WTC11 (cell line): Measurements from ENCODE around the gene DOCK1.

ENCODE experiments used
- ATF1 ChIP-seq: sonication (generic); formaldehyde crosslinking; IDR thresholded peaks from 2 replicates; pipeline ENCODE4 v1.8.1; 2023; ENCODE audit warnings: mild to moderate bottlenecking, moderate library complexity, missing genetic modification reagents
- CBFB ChIP-seq: sonication (generic); formaldehyde crosslinking; IDR thresholded peaks from 2 replicates; pipeline ENCODE4 v1.8.1; 2022; ENCODE audit warnings: mild to moderate bottlenecking, low read depth, missing genetic modification reagents
- CREB1 ChIP-seq: sonication (generic); formaldehyde crosslinking; IDR thresholded peaks from 2 replicates; pipeline ENCODE4 v1.8.0; 2023; ENCODE audit warnings: mild to moderate bottlenecking, missing genetic modification reagents
- ESRRA ChIP-seq: sonication (generic); formaldehyde crosslinking; IDR thresholded peaks from 2 replicates; pipeline ENCODE4 v1.8.1; 2022; ENCODE audit warnings: mild to moderate bottlenecking, missing genetic modification reagents, borderline replicate concordance
- MAX ChIP-seq: sonication (generic); formaldehyde crosslinking; IDR thresholded peaks from 2 replicates; pipeline ENCODE4 v1.8.0; 2022; ENCODE audit warnings: mild to moderate bottlenecking, missing genetic modification reagents
- SP1 ChIP-seq: sonication (generic); formaldehyde crosslinking; conservative IDR thresholded peaks from 2 replicates; pipeline ENCODE4 v1.8.1; 2022; ENCODE audit warnings: missing genetic modification reagents
- USF1 ChIP-seq: sonication (generic); formaldehyde crosslinking; IDR thresholded peaks from 2 replicates; pipeline ENCODE4 v1.8.0; 2022; ENCODE audit warnings: mild to moderate bottlenecking, missing genetic modification reagents
- ZNF425 ChIP-seq: fragments of 250-450 bp; sonication (Bioruptor Pico); conservative IDR thresholded peaks from 2 replicates; pipeline ENCODE4 v1.9.0; 2021; ENCODE audit warnings: mild to moderate bottlenecking
- TF ChIP-seq, protein P1 (sequence below): fragments of 200-600 bp; IDR thresholded peaks from 2 replicates; pipeline ENCODE4 v1.8.0; 2022; ENCODE audit warnings: antibody characterized with exemption
- TF ChIP-seq, protein P2 (sequence below): sonication (generic); formaldehyde crosslinking; conservative IDR thresholded peaks from 2 replicates; pipeline ENCODE4 v1.8.1; 2022; ENCODE audit warnings: mild to moderate bottlenecking, missing genetic modification reagents
- TF ChIP-seq, protein P3 (sequence below): sonication (generic); formaldehyde crosslinking; IDR thresholded peaks from 2 replicates; pipeline ENCODE4 v1.8.1; 2023; ENCODE audit warnings: mild to moderate bottlenecking, missing genetic modification reagents, moderate library complexity

DNA sequence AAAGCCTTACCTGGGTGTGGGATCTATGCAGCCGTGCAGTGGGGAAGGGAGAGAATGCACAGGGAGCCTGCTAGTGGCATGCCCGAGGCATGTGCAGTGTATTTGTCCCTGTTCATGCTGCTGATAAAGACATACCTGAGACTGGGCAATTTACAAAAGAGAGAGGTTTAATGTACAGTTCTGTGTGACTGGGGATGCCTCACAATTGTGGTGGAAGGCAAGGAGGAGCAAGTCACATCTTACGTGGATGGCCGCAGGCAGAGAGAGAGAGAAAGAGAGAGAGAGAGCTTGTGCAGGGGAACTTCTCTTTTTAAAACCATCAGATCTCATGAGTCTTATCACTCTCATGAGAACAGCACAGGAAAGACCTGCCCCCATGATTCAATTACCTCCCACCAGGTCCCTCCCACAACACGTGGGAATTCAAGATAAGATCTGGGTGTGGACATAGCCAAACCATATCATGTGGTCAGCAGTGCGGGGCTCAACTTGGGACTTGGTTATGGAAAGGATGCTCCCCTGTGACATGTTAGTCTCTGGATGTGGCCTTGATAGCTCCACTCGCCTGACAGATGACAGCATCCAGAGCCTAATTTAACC is 128.9 kb downstream of the DOCK1 start:
- TF ChIP-seq ZNF425 (no peak), CREB1 (CRISPR knock-in tag) (no peak), ESRRA (no peak), SP1 (CRISPR knock-in tag) (no peak), USF1 (no peak), MAX (CRISPR knock-in tag) (no peak), ATF1 (no peak), CBFB (CRISPR knock-in tag) (no peak)
- TF ChIP-seq, protein P1, sequence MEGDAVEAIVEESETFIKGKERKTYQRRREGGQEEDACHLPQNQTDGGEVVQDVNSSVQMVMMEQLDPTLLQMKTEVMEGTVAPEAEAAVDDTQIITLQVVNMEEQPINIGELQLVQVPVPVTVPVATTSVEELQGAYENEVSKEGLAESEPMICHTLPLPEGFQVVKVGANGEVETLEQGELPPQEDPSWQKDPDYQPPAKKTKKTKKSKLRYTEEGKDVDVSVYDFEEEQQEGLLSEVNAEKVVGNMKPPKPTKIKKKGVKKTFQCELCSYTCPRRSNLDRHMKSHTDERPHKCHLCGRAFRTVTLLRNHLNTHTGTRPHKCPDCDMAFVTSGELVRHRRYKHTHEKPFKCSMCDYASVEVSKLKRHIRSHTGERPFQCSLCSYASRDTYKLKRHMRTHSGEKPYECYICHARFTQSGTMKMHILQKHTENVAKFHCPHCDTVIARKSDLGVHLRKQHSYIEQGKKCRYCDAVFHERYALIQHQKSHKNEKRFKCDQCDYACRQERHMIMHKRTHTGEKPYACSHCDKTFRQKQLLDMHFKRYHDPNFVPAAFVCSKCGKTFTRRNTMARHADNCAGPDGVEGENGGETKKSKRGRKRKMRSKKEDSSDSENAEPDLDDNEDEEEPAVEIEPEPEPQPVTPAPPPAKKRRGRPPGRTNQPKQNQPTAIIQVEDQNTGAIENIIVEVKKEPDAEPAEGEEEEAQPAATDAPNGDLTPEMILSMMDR, result no peak
- TF ChIP-seq, protein P2, sequence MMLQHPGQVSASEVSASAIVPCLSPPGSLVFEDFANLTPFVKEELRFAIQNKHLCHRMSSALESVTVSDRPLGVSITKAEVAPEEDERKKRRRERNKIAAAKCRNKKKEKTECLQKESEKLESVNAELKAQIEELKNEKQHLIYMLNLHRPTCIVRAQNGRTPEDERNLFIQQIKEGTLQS (CRISPR knock-in tag), result no peak
- TF ChIP-seq, protein P3, sequence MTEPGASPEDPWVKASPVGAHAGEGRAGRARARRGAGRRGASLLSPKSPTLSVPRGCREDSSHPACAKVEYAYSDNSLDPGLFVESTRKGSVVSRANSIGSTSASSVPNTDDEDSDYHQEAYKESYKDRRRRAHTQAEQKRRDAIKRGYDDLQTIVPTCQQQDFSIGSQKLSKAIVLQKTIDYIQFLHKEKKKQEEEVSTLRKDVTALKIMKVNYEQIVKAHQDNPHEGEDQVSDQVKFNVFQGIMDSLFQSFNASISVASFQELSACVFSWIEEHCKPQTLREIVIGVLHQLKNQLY (CRISPR knock-in tag), result no peak
